ENCODE data around the gene ARID3C. TPM values are rescaled to one million over a fixed set of nuclear protein-coding genes. Genes with fewer than 3 reads are reported as not detected.

ARID3C gene
- total RNA-seq, 1 experiment from 2014 or later, result 0.33 TPM

DNA sequence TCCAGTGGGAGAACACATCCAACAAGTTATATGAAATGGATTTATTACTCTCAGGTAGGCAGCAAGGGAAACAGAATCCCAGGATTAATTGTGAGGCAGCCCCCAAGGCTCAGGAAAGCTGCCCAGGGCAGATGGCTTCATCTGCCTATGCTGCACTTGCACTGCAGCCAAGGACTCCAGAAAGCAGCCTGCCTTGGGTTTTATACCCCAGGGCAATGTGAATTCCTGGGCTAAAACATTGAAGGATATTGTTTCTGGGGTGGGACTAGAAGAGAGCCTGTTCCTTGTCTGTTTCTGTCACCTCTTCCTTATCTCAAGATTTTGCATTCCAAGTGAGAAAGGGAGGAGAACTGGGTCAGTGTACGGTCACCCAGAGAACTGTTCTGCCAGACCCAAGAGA is 42.4 kb upstream of the ARID3C start:
- H3K9me3 ChIP-seq (ENCODE audit: control insufficient read depth, insufficient read depth, low read depth, low read length), result no peaks in the 10 kb centered on the region
- H3K4me1 ChIP-seq (ENCODE audit: control insufficient read depth, insufficient read depth, low read length), result no peaks in the 10 kb centered on the region; the same call in 1 of the 2 replicates
- no peak overlapping the region for H3K4me3 ChIP-seq (ENCODE audit: low read depth in 2 of 2, low read length in 2 of 2)
- no peak overlapping the region for H3K27ac ChIP-seq (ENCODE audit: low read length)
- no TSS peak for BruUV-seq (replicated peaks)
- DNase-seq (ENCODE audit: low read depth, low spot score), result no peak
- TF ChIP-seq, protein P1, sequence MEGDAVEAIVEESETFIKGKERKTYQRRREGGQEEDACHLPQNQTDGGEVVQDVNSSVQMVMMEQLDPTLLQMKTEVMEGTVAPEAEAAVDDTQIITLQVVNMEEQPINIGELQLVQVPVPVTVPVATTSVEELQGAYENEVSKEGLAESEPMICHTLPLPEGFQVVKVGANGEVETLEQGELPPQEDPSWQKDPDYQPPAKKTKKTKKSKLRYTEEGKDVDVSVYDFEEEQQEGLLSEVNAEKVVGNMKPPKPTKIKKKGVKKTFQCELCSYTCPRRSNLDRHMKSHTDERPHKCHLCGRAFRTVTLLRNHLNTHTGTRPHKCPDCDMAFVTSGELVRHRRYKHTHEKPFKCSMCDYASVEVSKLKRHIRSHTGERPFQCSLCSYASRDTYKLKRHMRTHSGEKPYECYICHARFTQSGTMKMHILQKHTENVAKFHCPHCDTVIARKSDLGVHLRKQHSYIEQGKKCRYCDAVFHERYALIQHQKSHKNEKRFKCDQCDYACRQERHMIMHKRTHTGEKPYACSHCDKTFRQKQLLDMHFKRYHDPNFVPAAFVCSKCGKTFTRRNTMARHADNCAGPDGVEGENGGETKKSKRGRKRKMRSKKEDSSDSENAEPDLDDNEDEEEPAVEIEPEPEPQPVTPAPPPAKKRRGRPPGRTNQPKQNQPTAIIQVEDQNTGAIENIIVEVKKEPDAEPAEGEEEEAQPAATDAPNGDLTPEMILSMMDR (IDR thresholded peaks at IDR 0.05), result no peak
- no peak for TF ChIP-seq SIN3A (IDR thresholded peaks at IDR 0.05; ENCODE audit: borderline replicate concordance, insufficient read depth, low read depth, low read length)
- TF ChIP-seq, protein P2, sequence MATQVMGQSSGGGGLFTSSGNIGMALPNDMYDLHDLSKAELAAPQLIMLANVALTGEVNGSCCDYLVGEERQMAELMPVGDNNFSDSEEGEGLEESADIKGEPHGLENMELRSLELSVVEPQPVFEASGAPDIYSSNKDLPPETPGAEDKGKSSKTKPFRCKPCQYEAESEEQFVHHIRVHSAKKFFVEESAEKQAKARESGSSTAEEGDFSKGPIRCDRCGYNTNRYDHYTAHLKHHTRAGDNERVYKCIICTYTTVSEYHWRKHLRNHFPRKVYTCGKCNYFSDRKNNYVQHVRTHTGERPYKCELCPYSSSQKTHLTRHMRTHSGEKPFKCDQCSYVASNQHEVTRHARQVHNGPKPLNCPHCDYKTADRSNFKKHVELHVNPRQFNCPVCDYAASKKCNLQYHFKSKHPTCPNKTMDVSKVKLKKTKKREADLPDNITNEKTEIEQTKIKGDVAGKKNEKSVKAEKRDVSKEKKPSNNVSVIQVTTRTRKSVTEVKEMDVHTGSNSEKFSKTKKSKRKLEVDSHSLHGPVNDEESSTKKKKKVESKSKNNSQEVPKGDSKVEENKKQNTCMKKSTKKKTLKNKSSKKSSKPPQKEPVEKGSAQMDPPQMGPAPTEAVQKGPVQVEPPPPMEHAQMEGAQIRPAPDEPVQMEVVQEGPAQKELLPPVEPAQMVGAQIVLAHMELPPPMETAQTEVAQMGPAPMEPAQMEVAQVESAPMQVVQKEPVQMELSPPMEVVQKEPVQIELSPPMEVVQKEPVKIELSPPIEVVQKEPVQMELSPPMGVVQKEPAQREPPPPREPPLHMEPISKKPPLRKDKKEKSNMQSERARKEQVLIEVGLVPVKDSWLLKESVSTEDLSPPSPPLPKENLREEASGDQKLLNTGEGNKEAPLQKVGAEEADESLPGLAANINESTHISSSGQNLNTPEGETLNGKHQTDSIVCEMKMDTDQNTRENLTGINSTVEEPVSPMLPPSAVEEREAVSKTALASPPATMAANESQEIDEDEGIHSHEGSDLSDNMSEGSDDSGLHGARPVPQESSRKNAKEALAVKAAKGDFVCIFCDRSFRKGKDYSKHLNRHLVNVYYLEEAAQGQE (IDR thresholded peaks at IDR 0.05; ENCODE audit: insufficient read depth in 1 of 2, low read depth in 2 of 2, low read length in 1 of 2), result no peak
- no peak for TF ChIP-seq TCF7L2 (IDR thresholded peaks at IDR 0.05; ENCODE audit: low read depth, low read length)
- TF ChIP-seq POLR2AphosphoS5 (IDR thresholded peaks at IDR 0.05; ENCODE audit: low read depth, low read length), result no peak
- CTCF ChIA-PET, result no interaction called here
- no peak for ATAC-seq
- in situ Hi-C loops (cut with HindIII; ENCODE audit: low pct_unique_long_range_greater_than_20kb, low sequenced_read_pairs) (no loop called here), intact Hi-C loops (cut with micrococcal nuclease; ENCODE audit: unreplicated experiment) (no loop called here)
- POLR2A ChIA-PET, result no interaction called here
- no peaks in the 10 kb centered on the region for H3K36me3 ChIP-seq (ENCODE audit: control insufficient read depth, insufficient read depth, low read length)
- H3K27me3 ChIP-seq (ENCODE audit: control insufficient read depth, insufficient read depth, low read length), result no peaks in the 10 kb centered on the region

DNA sequence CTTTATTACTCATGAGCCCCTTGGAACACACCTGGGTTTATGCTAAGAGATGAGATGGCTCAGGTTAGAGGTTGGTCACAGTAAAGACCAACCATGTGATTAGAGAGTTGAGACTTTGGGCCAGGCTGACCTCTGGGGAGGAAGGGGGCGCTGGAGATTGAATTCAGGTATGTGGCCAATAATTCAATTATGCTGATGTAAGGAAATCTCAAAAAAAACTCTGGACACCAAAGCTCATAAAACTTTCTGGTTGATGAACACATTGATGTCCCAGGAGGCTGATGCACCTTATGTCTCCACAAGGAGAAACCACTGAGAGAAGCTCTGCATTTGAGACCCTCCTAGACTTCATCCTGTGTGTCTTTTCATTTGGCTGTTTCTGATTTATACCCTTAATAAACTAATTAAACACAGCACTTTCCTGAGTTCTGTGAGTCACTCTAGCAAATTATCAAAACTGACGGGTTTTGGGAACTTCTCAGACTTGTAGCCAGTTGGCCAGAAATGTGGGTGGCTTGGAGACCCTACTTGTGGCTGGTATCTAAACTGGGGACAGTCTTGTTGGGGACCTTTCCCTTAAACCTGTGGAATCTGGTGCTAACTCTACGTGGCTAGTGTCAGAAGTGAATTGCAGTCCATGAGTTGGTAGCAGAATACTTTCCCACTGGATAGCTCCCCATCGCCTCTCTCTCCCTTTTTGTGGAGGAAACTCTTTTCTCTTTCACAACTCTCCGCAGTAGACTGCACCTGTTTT is 41.1 kb upstream of the ARID3C start:
- no TSS peak for BruUV-seq (replicated peaks)
- in situ Hi-C loops (cut with HindIII; ENCODE audit: low pct_unique_long_range_greater_than_20kb, low sequenced_read_pairs) (no loop called here), intact Hi-C loops (cut with micrococcal nuclease; ENCODE audit: unreplicated experiment) (no loop called here)
- no peak for ATAC-seq
- POLR2A ChIA-PET, result interaction anchor here (0.6 kb wide), 1 partner anchor 22 kb away, joined by 3 read pairs; no protein-coding TSS in a partner anchor
- Histone ChIP-seq H3K27me3 (ENCODE audit: control insufficient read depth, insufficient read depth, low read length) (no peaks in the 10 kb centered on the region), H3K27ac (ENCODE audit: low read length) (no peak overlapping the region), H3K4me1 (ENCODE audit: control insufficient read depth, insufficient read depth, low read length) (no peaks in the 10 kb centered on the region; the same call in 1 of the 2 replicates), H3K9me3 (ENCODE audit: control insufficient read depth, insufficient read depth, low read depth, low read length) (no peaks in the 10 kb centered on the region), H3K36me3 (ENCODE audit: control insufficient read depth, insufficient read depth, low read length) (no peaks in the 10 kb centered on the region), H3K4me3 (ENCODE audit: low read depth in 2 of 2, low read length in 2 of 2) (no peak overlapping the region)
- DNase-seq (ENCODE audit: low read depth, low spot score), result no peak
- TF ChIP-seq TCF7L2 (IDR thresholded peaks at IDR 0.05; ENCODE audit: low read depth, low read length) (no peak), POLR2AphosphoS5 (IDR thresholded peaks at IDR 0.05; ENCODE audit: low read depth, low read length) (no peak), SIN3A (IDR thresholded peaks at IDR 0.05; ENCODE audit: borderline replicate concordance, insufficient read depth, low read depth, low read length) (no peak)
- TF ChIP-seq, protein P1 (IDR thresholded peaks at IDR 0.05), result no peak
- TF ChIP-seq, protein P2 (IDR thresholded peaks at IDR 0.05; ENCODE audit: insufficient read depth in 1 of 2, low read depth in 2 of 2, low read length in 1 of 2), result no peak
- CTCF ChIA-PET, result no interaction called here
